A549 (cell line): Measurements from ENCODE around the gene MRPL17. TPM values are rescaled to one million over a fixed set of nuclear protein-coding genes. Genes with fewer than 3 reads are reported as not detected.

Experiments
- ATAC-seq, 2 experiments: fragments of 200-7000 bp in 1 of 2; fragments of >200 bp in 1 of 2; cut with Nextera tagmentation in 1 of 2; cut with Tn5 transposase in 1 of 2; 3 replicates each; pipeline versions ENCODE4 v1.8.0 to v1.9.1; 2018 to 2020; ENCODE audit warnings: mild to moderate bottlenecking in 1 of 2, moderate library complexity in 1 of 2
- CTCF ChIA-PET: fragments of 300-600 bp; sonication (Branson Sonifier 250); formaldehyde crosslinking; extraction: SDS; loops from one replicate; lab custom pipeline; 2021; ENCODE audit warnings: antibody characterized with exemption, inconsistent platforms; lab: Yijun Ruan, JAX
- POLR2A ChIA-PET: fragments of 350-600 bp; formaldehyde crosslinking; extraction: SDS; loops from one replicate; lab custom pipeline; 2021; ENCODE audit warnings: antibody characterized with exemption, inconsistent platforms; lab: Yijun Ruan, JAX
- DNase-seq, 2 experiments: peaks; one replicate each; pipeline versions ENCODE4 v3.0.0 to v3.0.0-alpha.2; 2011 to 2016; ENCODE audit warnings: low read depth in 1 of 2, low spot score in 1 of 2
- FAIRE-seq: peaks from 2 replicates; lab custom pipeline; 2011; peaks lifted over from hg19 to GRCh38; lab: Jason Lieb, UNC
- H3K27ac ChIP-seq, 2 experiments: fragments of >200 bp; sonication (Bioruptor Twin); formaldehyde crosslinking; 3 replicates each; pipeline ENCODE4 v1.5.1; 2016 to 2017
- H3K4me1 ChIP-seq: fragments of >200 bp; sonication (Bioruptor Twin); formaldehyde crosslinking; 3 replicates; pipeline ENCODE4 v1.6.1; 2016
- H3K4me2 ChIP-seq: fragments of >200 bp; sonication (Bioruptor Twin); formaldehyde crosslinking; 3 replicates; pipeline ENCODE4 v1.6.1; 2016
- H3K4me3 ChIP-seq: fragments of >200 bp; sonication (Bioruptor Twin); formaldehyde crosslinking; 3 replicates; pipeline ENCODE4 v1.5.1; 2016
- H3K9me3 ChIP-seq: fragments of >200 bp; sonication (Bioruptor Twin); formaldehyde crosslinking; 3 replicates; pipeline ENCODE4 v1.6.1; 2016
- CHD2 ChIP-seq: fragments of 150-350 bp; IDR thresholded peaks from 2 replicates; pipeline ENCODE4 v1.6.1; 2014; ENCODE audit warnings: low read length; ENCODE audit not compliant: partially characterized antibody
- EHF ChIP-seq: fragments of 250-450 bp; sonication (Bioruptor Pico); IDR thresholded peaks from 2 replicates; pipeline ENCODE4 v1.5.0; 2020; ENCODE audit warnings: mild to moderate bottlenecking
- EHMT2 ChIP-seq: fragments of 200-600 bp; sonication (generic); IDR thresholded peaks from 2 replicates; pipeline ENCODE4 v1.6.1; 2016; ENCODE audit warnings: antibody characterized with exemption, low read depth, mild to moderate bottlenecking, moderate library complexity
- ELK1 ChIP-seq: fragments of 150-350 bp; IDR thresholded peaks from 2 replicates; pipeline ENCODE4 v1.6.1; 2014; ENCODE audit warnings: low read depth, mild to moderate bottlenecking, low read length
- EP300 ChIP-seq, 2 experiments: fragments of >200 bp; sonication (Bioruptor Twin); formaldehyde crosslinking; IDR thresholded peaks; 2 replicates in 1 of 2; 3 replicates in 1 of 2; pipeline ENCODE4 v1.6.1; 2016 to 2017
- ESRRA ChIP-seq: fragments of 150-350 bp; IDR thresholded peaks from 2 replicates; pipeline ENCODE4 v1.6.1; 2014; ENCODE audit warnings: mild to moderate bottlenecking, low read length, borderline replicate concordance
- FOSL2 ChIP-seq, 2 experiments: fragments of 450-650 bp in 1 of 2; fragments of >200 bp in 1 of 2; sonication (Bioruptor Twin) in 1 of 2; formaldehyde crosslinking; IDR thresholded peaks; 2 replicates each; pipeline versions ENCODE4 v1.5.0 to v1.6.1; 2016 to 2020; ENCODE audit warnings: mild to moderate bottlenecking in 1 of 2, moderate library complexity in 1 of 2
- FOXS1 ChIP-seq: fragments of 250-450 bp; sonication (Bioruptor Pico); IDR thresholded peaks from 2 replicates; pipeline ENCODE4 v1.5.0; 2020; ENCODE audit warnings: mild to moderate bottlenecking, moderate library complexity
- GATA3 ChIP-seq: IDR thresholded peaks from 2 replicates; pipeline ENCODE4 v1.6.1; 2012; ENCODE audit warnings: borderline replicate concordance
- HEYL ChIP-seq: fragments of 250-450 bp; sonication (Bioruptor Pico); IDR thresholded peaks from 2 replicates; pipeline ENCODE4 v1.8.0; 2021; ENCODE audit warnings: mild to moderate bottlenecking, moderate library complexity
- HOXB13 ChIP-seq: fragments of 250-450 bp; sonication (Bioruptor Pico); IDR thresholded peaks from 2 replicates; pipeline ENCODE4 v1.5.0; 2020; ENCODE audit warnings: low read depth, mild to moderate bottlenecking, moderate library complexity
- JUNB ChIP-seq: fragments of >200 bp; sonication (Bioruptor Twin); formaldehyde crosslinking; IDR thresholded peaks from 2 replicates; pipeline ENCODE4 v1.6.1; 2016
- KDM1A ChIP-seq: fragments of 200-600 bp; sonication (generic); IDR thresholded peaks from 2 replicates; pipeline ENCODE4 v1.6.1; 2016; ENCODE audit warnings: low read depth, mild to moderate bottlenecking
- KDM5A ChIP-seq: fragments of 200-600 bp; sonication (generic); IDR thresholded peaks from 2 replicates; pipeline ENCODE4 v1.6.1; 2016; ENCODE audit warnings: antibody characterized with exemption, mild to moderate bottlenecking
- MAFK ChIP-seq: fragments of 450-650 bp; IDR thresholded peaks from 2 replicates; pipeline ENCODE4 v1.6.1; 2014; ENCODE audit not compliant: partially characterized antibody
- MAZ ChIP-seq: fragments of 150-350 bp; IDR thresholded peaks from 2 replicates; pipeline ENCODE4 v1.6.1; 2014; ENCODE audit warnings: antibody characterized with exemption, low read depth, low read length, borderline replicate concordance
- MYC ChIP-seq: IDR thresholded peaks from 2 replicates; pipeline ENCODE4 v1.6.1; 2012; ENCODE audit warnings: mild to moderate bottlenecking, inconsistent platforms, low read length, improper control_type of control experiment, borderline replicate concordance
- NPAS2 ChIP-seq: fragments of 250-450 bp; sonication (Bioruptor Pico); IDR thresholded peaks from 2 replicates; pipeline ENCODE4 v1.8.0; 2022; ENCODE audit warnings: mild to moderate bottlenecking, moderate library complexity, borderline replicate concordance
- NR3C1 ChIP-seq: fragments of >200 bp; sonication (Bioruptor Twin); formaldehyde crosslinking; IDR thresholded peaks from 3 replicates; pipeline ENCODE4 v1.6.1; 2017
- POLR2A ChIP-seq: IDR thresholded peaks from 2 replicates; pipeline ENCODE4 v1.6.1; 2012; ENCODE audit warnings: mild to moderate bottlenecking, low read length
- POLR2AphosphoS2 ChIP-seq: conservative IDR thresholded peaks from 2 replicates; pipeline ENCODE4 v1.6.1; 2012; ENCODE audit warnings: low read length, improper control_type of control experiment, inconsistent platforms
- RAD21 ChIP-seq, 2 experiments: fragments of >200 bp in 1 of 2; sonication (Bioruptor Twin) in 1 of 2; formaldehyde crosslinking in 1 of 2; IDR thresholded peaks in 1 of 2; conservative IDR thresholded peaks in 1 of 2; 2 replicates in 1 of 2; 3 replicates in 1 of 2; pipeline ENCODE4 v1.6.1; 2012 to 2018; ENCODE audit warnings: inconsistent platforms in 1 of 2
- RFX5 ChIP-seq: fragments of 450-650 bp; IDR thresholded peaks from 2 replicates; pipeline ENCODE4 v1.7.1; 2014; ENCODE audit warnings: antibody characterized with exemption, mild to moderate bottlenecking, moderate library complexity
- SREBF2 ChIP-seq: fragments of 450-650 bp; IDR thresholded peaks from 2 replicates; pipeline ENCODE4 v1.6.1; 2014; ENCODE audit warnings: mild to moderate bottlenecking, moderate library complexity
- ZC3H11A ChIP-seq: fragments of 450-650 bp; IDR thresholded peaks from 2 replicates; pipeline ENCODE4 v1.6.1; 2014; ENCODE audit warnings: antibody characterized with exemption, mild to moderate bottlenecking
- ZFP36 ChIP-seq: fragments of 450-650 bp; IDR thresholded peaks from 2 replicates; pipeline ENCODE4 v1.6.1; 2014; ENCODE audit warnings: borderline replicate concordance; ENCODE audit not compliant: partially characterized antibody
- ZSCAN20 ChIP-seq: fragments of 250-450 bp; sonication (Bioruptor Pico); IDR thresholded peaks from 2 replicates; pipeline ENCODE4 v1.8.0; 2022; ENCODE audit warnings: mild to moderate bottlenecking, moderate library complexity
- WGBS: methylation state at CpG from one replicate; pipeline ENCODE4 v1.1.6; 2017; ENCODE audit errors: missing lambda C conversion rate; 5-methylcytosine and 5-hydroxymethylcytosine counted together
- polyA plus RNA-seq, 4 experiments: library from polyadenylated mRNA; depleted of rRNA in 3 of 4; stranded (reverse); fragments of >200 nt; fragmentation: RNase III in 1 of 4; extraction: RNeasy Plus Mini Kit Qiagen cat#74134 plus additional on column Dnase treatment in 1 of 4; gene quantifications; 2 replicates in 3 of 4; 3 replicates in 1 of 4; pipeline ENCODE4 v1.2.3, GENCODE V29; 2011 to 2017

The MRPL17 gene
- polyA plus RNA-seq, 2 of the 4 experiments (the other 2 are of a cell fraction): 96.8 to 128 TPM

GRCh38 chr11:6658647-6659046, 24.5 kb downstream of the MRPL17 start:
- no peak for FAIRE-seq
- H3K4me2 ChIP-seq: no peak overlapping the region
- TF ChIP-seq ZFP36 (no peak), EHMT2 (no peak), FOSL2 (IDR thresholded peaks at IDR 0.05) (no peak), FOSL2 (CRISPR knock-in tag; IDR thresholded peaks at IDR 0.05) (no peak), KDM1A (no peak), JUNB (no peak), MYC (no peak), RFX5 (no peak), ZSCAN20 (CRISPR knock-in tag) (no peak), RAD21 (conservative IDR thresholded peaks at IDR 0.05 in 1 of 2, IDR thresholded peaks at IDR 0.05 in 1 of 2) (no peak), ELK1 (no peak), EHF (CRISPR knock-in tag) (no peak), CHD2 (no peak)
- no peak overlapping the region for H3K27ac ChIP-seq
- H3K4me1 ChIP-seq: no peaks in the 10 kb centered on the region
- POLR2A ChIA-PET: interaction anchor here (0.7 kb wide), 1 partner anchor 25 kb away, joined by 3 read pairs; the partner anchor contains the start of gene MRPL17
- no peak for ATAC-seq
- no peak overlapping the region for H3K4me3 ChIP-seq
- no peaks in the 10 kb centered on the region for H3K9me3 ChIP-seq
- CTCF ChIA-PET: interaction anchor here (0.8 to 1.6 kb wide), 5 partner anchors 9 to 280 kb away, joined by 3 to 4 read pairs (median 3); no protein-coding TSS in a partner anchor
- no peak for DNase-seq

GRCh38 chr11:6657346-6657745, 25.8 kb downstream of the MRPL17 start:
- WGBS: 11% methylated on average over 1 of the region's 1 CpG
- Histone ChIP-seq H3K4me2 (no peak overlapping the region), H3K9me3 (no peaks in the 10 kb centered on the region), H3K4me1 (no peaks in the 10 kb centered on the region), H3K4me3 (no peak overlapping the region), H3K27ac (no peak overlapping the region)
- POLR2A ChIA-PET: no interaction called here
- ATAC-seq (no peak), DNase-seq (no peak), FAIRE-seq (no peak)
- no peak for TF ChIP-seq NPAS2 (CRISPR knock-in tag)
- TF ChIP-seq MAFK: no peak
- TF ChIP-seq ZC3H11A: no peak
- TF ChIP-seq SREBF2: no peak
- no peak for TF ChIP-seq POLR2A
- TF ChIP-seq KDM5A: no peak
- no peak for TF ChIP-seq RAD21 (conservative IDR thresholded peaks at IDR 0.05 in 1 of 2, IDR thresholded peaks at IDR 0.05 in 1 of 2)
- TF ChIP-seq ELK1: no peak
- TF ChIP-seq HOXB13: no peak
- no peak for TF ChIP-seq POLR2AphosphoS2
- no peak for TF ChIP-seq EP300 (IDR thresholded peaks at IDR 0.05)
- TF ChIP-seq FOXS1: no peak
- no peak for TF ChIP-seq NR3C1
- no peak for TF ChIP-seq ESRRA
- no peak for TF ChIP-seq GATA3
- no peak for TF ChIP-seq HEYL (CRISPR knock-in tag)
- TF ChIP-seq MAZ: no peak
- CTCF ChIA-PET: interaction anchor here (1.7 to 1.8 kb wide), 2 partner anchors 26 to 126 kb away, joined by 4 to 5 read pairs; partner anchors contain the start of gene MRPL17
